Lung microvascular endothelial cell (primary cell): ENCODE measurements around the gene PCDHAC2. TPM values are rescaled to one million over a fixed set of nuclear protein-coding genes. Genes with fewer than 3 reads are reported as not detected.

Experiments used
- DNase-seq, 2 donors: peaks; one replicate each; pipeline versions ENCODE4 v3.0.0 to v3.0.0-alpha.2; 2010; ENCODE audit warnings: low read depth in 2 of 2
- total RNA-seq: library from RNA; depleted of rRNA; stranded (reverse); fragments of >200 nt; gene quantifications from 2 replicates; pipeline ENCODE4 v1.2.1, GENCODE V29; 2014

Gene PCDHAC2
- total RNA-seq, 1 donor from 2014 or later = 0.20 TPM

GRCh38 chr5:140988100-140988499 lies 21.8 kb downstream of the PCDHAC2 start:
- no peak for DNase-seq

- DNase-seq = no peak
These were observed 22.3 kb downstream of the PCDHAC2 start for GRCh38 chr5:140988608-140989007.

GRCh38 chr5:140989254-140990020 lies 23.2 kb downstream of the PCDHAC2 start:
- no peak for DNase-seq

GRCh38 chr5:140992828-140993227 lies 26.6 kb downstream of the PCDHAC2 start:
- DNase-seq = no peak

DNA sequence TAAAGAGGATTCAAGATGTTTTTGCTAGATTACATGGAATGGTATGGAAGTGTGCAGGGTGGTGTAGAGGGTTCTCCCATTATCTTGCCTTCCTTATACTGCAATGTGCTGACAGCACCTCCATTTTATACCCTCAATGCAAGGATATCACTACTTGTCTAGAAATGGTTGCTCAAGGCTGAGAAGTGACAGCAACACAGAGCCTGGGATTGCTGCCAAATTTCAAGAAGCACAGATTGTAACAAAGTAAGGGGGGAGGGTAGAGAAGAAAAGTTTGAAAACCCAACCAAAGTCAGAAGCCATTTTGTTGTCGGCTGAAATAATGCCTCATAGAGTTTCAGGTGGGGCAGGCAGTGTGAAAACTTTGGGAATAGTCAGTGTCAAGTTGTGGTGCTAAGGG lies 29.8 kb downstream of the PCDHAC2 start:
- DNase-seq = no peak

GRCh38 chr5:140998921-140999410 lies 32.7 kb downstream of the PCDHAC2 start:
- no peak for DNase-seq

DNA sequence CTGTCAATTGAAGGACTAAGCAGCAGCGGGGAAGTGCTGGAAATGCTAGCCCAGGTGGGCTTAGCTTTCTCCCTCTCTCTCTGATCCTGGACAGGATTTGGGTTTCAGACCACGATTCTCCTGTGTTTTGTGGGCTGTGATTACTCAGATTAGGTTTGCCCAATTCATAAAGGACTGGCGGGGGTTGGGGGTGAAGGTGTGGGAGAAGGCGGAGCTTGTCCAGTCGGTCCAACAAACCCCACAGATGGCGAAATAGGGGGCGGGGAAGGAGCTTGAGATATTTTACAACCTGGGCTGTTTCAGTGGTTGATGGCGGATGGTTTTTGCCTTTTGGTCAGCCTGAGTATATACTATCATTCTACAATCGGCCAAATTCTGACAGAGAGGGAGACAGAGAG lies 35.2 kb downstream of the PCDHAC2 start:
- no peak for DNase-seq

- DNase-seq = no peak
These were observed 35.7 kb downstream of the PCDHAC2 start for GRCh38 chr5:141001844-141002604.

- no peak for DNase-seq
These were observed 36.3 kb downstream of the PCDHAC2 start for GRCh38 chr5:141002605-141002965.

DNA sequence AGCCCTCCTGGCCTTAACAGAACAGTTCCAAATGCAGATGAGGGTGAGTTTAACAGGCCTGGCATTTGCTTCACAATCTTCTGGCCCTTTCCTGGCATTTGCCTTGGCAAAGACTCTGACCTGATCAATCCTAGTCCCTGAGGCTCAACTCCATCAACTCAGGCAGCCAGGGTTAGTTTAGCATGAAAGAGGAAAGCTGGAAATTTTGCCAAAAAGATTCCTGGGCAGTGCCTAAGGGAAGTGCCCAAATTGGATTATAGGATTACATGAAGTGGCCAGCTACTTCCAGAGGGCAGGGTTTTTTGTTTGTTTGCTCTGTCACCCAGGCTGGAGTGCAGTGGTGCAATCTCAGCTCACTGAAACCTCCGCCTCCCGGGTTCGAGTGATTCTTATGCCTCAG lies 36.8 kb downstream of the PCDHAC2 start:
- DNase-seq = no peak

DNA sequence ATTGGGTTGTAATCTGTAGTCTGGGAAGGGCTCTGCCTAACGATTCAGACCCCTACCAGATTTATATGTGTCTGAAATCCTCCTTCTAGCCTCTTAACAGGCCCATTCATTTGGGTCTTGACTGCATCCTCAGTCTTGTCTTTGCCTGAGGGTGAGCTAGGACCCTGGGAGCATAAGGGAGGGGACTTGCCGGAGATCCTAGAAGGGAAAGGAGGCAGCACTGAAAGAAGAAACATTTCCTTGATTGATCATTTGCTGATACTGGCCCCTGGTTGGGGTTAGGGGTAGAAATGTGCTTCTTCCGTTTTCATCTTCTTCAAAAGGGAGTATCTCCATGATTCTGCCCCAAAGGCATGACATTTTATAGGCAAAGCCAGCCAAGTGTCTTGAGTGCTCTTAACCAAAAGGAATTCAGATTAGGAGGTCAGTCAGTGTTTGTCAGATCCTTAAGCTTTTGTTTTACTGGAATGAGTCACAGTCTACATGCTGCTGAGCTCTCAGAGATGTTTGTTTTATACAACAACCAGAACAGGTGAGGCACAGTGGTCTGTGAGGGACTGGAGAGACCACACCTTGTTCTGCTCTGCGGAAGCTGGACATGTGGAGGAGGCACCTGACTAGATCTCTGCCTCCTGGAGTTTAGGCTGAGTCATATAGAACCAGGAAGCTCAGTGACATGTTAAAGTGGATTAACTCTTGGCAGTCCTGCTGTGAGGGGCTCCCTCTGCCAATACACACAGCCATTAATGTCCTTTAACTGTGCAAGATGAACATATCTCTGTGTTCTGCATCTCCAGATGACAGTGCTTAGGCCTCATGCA lies 37.7 kb downstream of the PCDHAC2 start:
- DNase-seq = no peak

- no peak for DNase-seq
These were observed 41.5 kb downstream of the PCDHAC2 start for GRCh38 chr5:141007791-141008190.

GRCh38 chr5:141010047-141010793 lies 43.9 kb downstream of the PCDHAC2 start:
- DNase-seq = no peak

- no peak for DNase-seq
These were observed 51.7 kb downstream of the PCDHAC2 start for GRCh38 chr5:141017943-141018342.

Other genes starting within 250 kb of the PCDHAC2 start
- gene PCDHA1, start 180.3 kb upstream of the PCDHAC2 start, total RNA-seq = under 0.01 TPM in 1 of 2 replicates, not detected in the other
- gene PCDHA2, start 171.6 kb upstream of the PCDHAC2 start, total RNA-seq = under 0.01 TPM in 2 replicates
- 0.20 and 0.22 TPM in 2 replicates for gene PCDHA3, start 165.4 kb upstream of the PCDHAC2 start, total RNA-seq
- gene PCDHA4, start 159.4 kb upstream of the PCDHAC2 start, total RNA-seq = under 0.01 TPM in 2 replicates
- gene PCDHA5, start 144.9 kb upstream of the PCDHAC2 start, total RNA-seq = under 0.01 TPM in 2 replicates
- 0.20 and 0.22 TPM in 2 replicates for gene PCDHA6, start 138.5 kb upstream of the PCDHAC2 start, total RNA-seq
- gene PCDHA7, start 132.2 kb upstream of the PCDHAC2 start, total RNA-seq = 0.20 and 0.22 TPM in 2 replicates
- under 0.01 TPM in 1 of 2 replicates, not detected in the other for gene PCDHA8, start 125.3 kb upstream of the PCDHAC2 start, total RNA-seq
- under 0.01 TPM in 2 replicates for gene PCDHA9, start 118.1 kb upstream of the PCDHAC2 start, total RNA-seq
- gene PCDHA10, start 110.6 kb upstream of the PCDHAC2 start, total RNA-seq = under 0.01 TPM in 2 replicates
- gene PCDHA11, start 97.5 kb upstream of the PCDHAC2 start, total RNA-seq = under 0.01 and 0.20 TPM in 2 replicates
- gene PCDHA12, start 91.2 kb upstream of the PCDHAC2 start, total RNA-seq = under 0.01 TPM in 1 of 2 replicates, not detected in the other
- gene PCDHA13, start 84.4 kb upstream of the PCDHAC2 start, total RNA-seq = under 0.01 TPM in 1 of 2 replicates, not detected in the other
- under 0.01 TPM in 2 replicates for gene PCDHAC1, start 40.2 kb upstream of the PCDHAC2 start, total RNA-seq
- not detected in 2 replicates for gene PCDHB1, start 84.9 kb downstream of the PCDHAC2 start, total RNA-seq
- 1.3 and 2.2 TPM in 2 replicates for gene PCDHB2, start 128.1 kb downstream of the PCDHAC2 start, total RNA-seq
- gene PCDHB3, start 134.0 kb downstream of the PCDHAC2 start, total RNA-seq = 0.22 and 0.60 TPM in 2 replicates
- gene PCDHB4, start 155.3 kb downstream of the PCDHAC2 start, total RNA-seq = 0.20 and 0.22 TPM in 2 replicates
- gene PCDHB5, start 168.7 kb downstream of the PCDHAC2 start, total RNA-seq = 0.87 and 1.8 TPM in 2 replicates
- gene PCDHB6, start 183.6 kb downstream of the PCDHAC2 start, total RNA-seq = under 0.01 and 0.20 TPM in 2 replicates
- 0.44 and 2.4 TPM in 2 replicates for gene PCDHB7, start 206.2 kb downstream of the PCDHAC2 start, total RNA-seq
- 0.40 and 0.44 TPM in 2 replicates for gene PCDHB8, start 211.3 kb downstream of the PCDHAC2 start, total RNA-seq
- 0.22 and 0.99 TPM in 2 replicates for gene PCDHB16, start 215.9 kb downstream of the PCDHAC2 start, total RNA-seq
- gene PCDHB9, start 220.7 kb downstream of the PCDHAC2 start, total RNA-seq = 0.22 and 0.40 TPM in 2 replicates
- 0.44 and 1.8 TPM in 2 replicates for gene PCDHB10, start 225.9 kb downstream of the PCDHAC2 start, total RNA-seq
- gene PCDHB11, start 233.2 kb downstream of the PCDHAC2 start, total RNA-seq = 0.44 and 1.8 TPM in 2 replicates
- 0.44 and 1.4 TPM in 2 replicates for gene PCDHB12, start 242.2 kb downstream of the PCDHAC2 start, total RNA-seq
- gene PCDHB13, start 247.4 kb downstream of the PCDHAC2 start, total RNA-seq = 0.87 and 2.6 TPM in 2 replicates